Lower lobe of right lung (tissue), 2 donors: ENCODE measurements around the gene MPND. TPM values are rescaled to one million over a fixed set of nuclear protein-coding genes. Genes with fewer than 3 reads are reported as not detected.

ENCODE experiments used
- ATAC-seq, 2 donors: fragments of 200-7000 bp; cut with Tn5 transposase; one replicate each; pipeline ENCODE4 v1.9.1; 2020 to 2022; ENCODE audit warnings: mild to moderate bottlenecking in 2 of 2, moderate library complexity in 2 of 2
- DNase-seq: peaks from one replicate; pipeline ENCODE4 v3.0.0-alpha.2; 2020
- H3K27ac ChIP-seq: fragments of 200-600 bp; one replicate; pipeline ENCODE4 v1.8.0; 2022
- H3K27me3 ChIP-seq: fragments of 200-600 bp; one replicate; pipeline ENCODE4 v1.8.0; 2022; ENCODE audit warnings: low read depth
- H3K36me3 ChIP-seq: fragments of 200-600 bp; one replicate; pipeline ENCODE4 v1.8.0; 2022; ENCODE audit warnings: mild to moderate bottlenecking
- H3K4me1 ChIP-seq: fragments of 200-600 bp; one replicate; pipeline ENCODE4 v1.8.0; 2022
- H3K4me3 ChIP-seq: fragments of 200-600 bp; one replicate; pipeline ENCODE4 v1.8.0; 2022; ENCODE audit warnings: mild to moderate bottlenecking
- H3K9me3 ChIP-seq: fragments of 200-600 bp; one replicate; pipeline ENCODE4 v1.8.0; 2022
- CTCF ChIP-seq: fragments of 200-600 bp; IDR thresholded peaks from one replicate; pipeline ENCODE4 v1.8.0; 2022; ENCODE audit warnings: antibody characterized with exemption, mild to moderate bottlenecking
- intact Hi-C: fragments of 100-400 bp; cut with DNase I; formaldehyde crosslinking; loops from one replicate; pipeline ENCODE4 v1.11.0; 2022
- total RNA-seq: library from RNA; stranded (reverse); fragmentation: NEBNext Ultra II Directional; extraction: Animal tissue kit (Norgen Biotek cat#: 25700); gene quantifications from one replicate; pipeline ENCODE4 v1.2.1, GENCODE V29; 2021
- donor health status: DM: no; HTN: yes; CAD: no; lungs with severe emphysema.

Gene MPND
- total RNA-seq, 1 donor from 2014 or later = 41.2 TPM

- Histone ChIP-seq H3K27ac (no peak overlapping the region), H3K9me3 (no peaks in the 10 kb centered on the region), H3K36me3 (no peaks in the 10 kb centered on the region), H3K4me1 (peaks cover 13% of the 10 kb centered on the region), H3K4me3 (no peak overlapping the region), H3K27me3 (no peaks in the 10 kb centered on the region)
- ATAC-seq = no peak
- no peak for TF ChIP-seq CTCF
- DNase-seq = no peak
- intact Hi-C loops = no loop called here
These were observed 19.7 kb upstream of the MPND start for GRCh38 chr19:4323692-4324091.

- no peak overlapping the region for H3K27ac ChIP-seq
- peaks cover 13% of the 10 kb centered on the region for H3K4me1 ChIP-seq
- TF ChIP-seq CTCF = no peak
- intact Hi-C loops = no loop called here
- H3K4me3 ChIP-seq = no peak overlapping the region
- no peak for DNase-seq
- H3K36me3 ChIP-seq = no peaks in the 10 kb centered on the region
- H3K27me3 ChIP-seq = no peaks in the 10 kb centered on the region
- no peaks in the 10 kb centered on the region for H3K9me3 ChIP-seq
- ATAC-seq = no peak
These were observed 19.1 kb upstream of the MPND start for GRCh38 chr19:4324228-4324627.

- Histone ChIP-seq H3K36me3 (no peaks in the 10 kb centered on the region), H3K4me1 (peaks cover 13% of the 10 kb centered on the region), H3K9me3 (no peaks in the 10 kb centered on the region), H3K4me3 (no peak overlapping the region), H3K27ac (no peak overlapping the region), H3K27me3 (no peaks in the 10 kb centered on the region)
- no peak for TF ChIP-seq CTCF
- intact Hi-C loops = no loop called here
- no peak for ATAC-seq
- DNase-seq = no peak
These were observed 17.0 kb upstream of the MPND start for GRCh38 chr19:4326215-4326836.

- H3K27me3 ChIP-seq = no peaks in the 10 kb centered on the region
- DNase-seq (no peak), ATAC-seq (no peak)
- H3K9me3 ChIP-seq = no peaks in the 10 kb centered on the region
- TF ChIP-seq CTCF = no peak
- H3K4me1 ChIP-seq = peaks cover 13% of the 10 kb centered on the region
- H3K36me3 ChIP-seq = no peaks in the 10 kb centered on the region
- H3K27ac ChIP-seq = no peak overlapping the region
- peak overlapping the region; percentile 55 for H3K4me3 ChIP-seq
- intact Hi-C loops = no loop called here
These were observed 16.5 kb upstream of the MPND start for GRCh38 chr19:4326837-4327251.

GRCh38 chr19:4327252-4327876 is 16.0 kb upstream of the MPND start:
- no peaks in the 10 kb centered on the region for H3K9me3 ChIP-seq
- peaks cover 13% of the 10 kb centered on the region for H3K4me1 ChIP-seq
- TF ChIP-seq CTCF = no peak
- H3K4me3 ChIP-seq = peak overlapping the region; percentile 55
- intact Hi-C loops = no loop called here
- H3K27ac ChIP-seq = no peak overlapping the region
- ATAC-seq = peak; percentile 60 to 75
- no peaks in the 10 kb centered on the region for H3K36me3 ChIP-seq
- DNase-seq = peak; percentile 85
- no peaks in the 10 kb centered on the region for H3K27me3 ChIP-seq
